Activated gamma-delta T cell (primary cell): ENCODE measurements around the gene TMEM237.

Experiments used
- DNase-seq: peaks from one replicate; lab custom pipeline; 2025; lab: John Stamatoyannopoulos, UW

The TMEM237 gene

GRCh38 chr2:201642086-201642578, 1.2 kb downstream of the TMEM237 start:
- no peak for DNase-seq

DNA sequence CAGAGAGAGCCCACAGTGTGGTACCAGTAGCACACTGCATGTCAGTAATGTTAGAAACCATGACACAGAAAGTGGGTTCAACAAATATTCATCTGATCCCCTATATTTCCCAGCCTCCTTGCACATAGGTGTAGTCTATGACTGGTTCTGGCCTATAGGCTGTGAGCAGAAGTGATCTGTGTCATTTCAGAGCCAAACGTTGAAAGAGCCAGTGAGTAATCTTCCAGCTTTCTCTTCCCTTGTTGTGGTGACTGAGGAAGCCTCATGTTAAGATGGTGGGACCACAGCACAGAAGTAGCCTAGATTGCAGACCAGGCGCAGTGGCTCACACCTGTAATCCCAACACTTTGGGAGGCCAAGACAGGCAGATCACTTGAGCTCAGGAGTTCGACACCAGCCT, 4.1 kb downstream of the TMEM237 start:
- DNase-seq: no peak

GRCh38 chr2:201638326-201638725, 5.0 kb downstream of the TMEM237 start:
- DNase-seq: no peak

DNA sequence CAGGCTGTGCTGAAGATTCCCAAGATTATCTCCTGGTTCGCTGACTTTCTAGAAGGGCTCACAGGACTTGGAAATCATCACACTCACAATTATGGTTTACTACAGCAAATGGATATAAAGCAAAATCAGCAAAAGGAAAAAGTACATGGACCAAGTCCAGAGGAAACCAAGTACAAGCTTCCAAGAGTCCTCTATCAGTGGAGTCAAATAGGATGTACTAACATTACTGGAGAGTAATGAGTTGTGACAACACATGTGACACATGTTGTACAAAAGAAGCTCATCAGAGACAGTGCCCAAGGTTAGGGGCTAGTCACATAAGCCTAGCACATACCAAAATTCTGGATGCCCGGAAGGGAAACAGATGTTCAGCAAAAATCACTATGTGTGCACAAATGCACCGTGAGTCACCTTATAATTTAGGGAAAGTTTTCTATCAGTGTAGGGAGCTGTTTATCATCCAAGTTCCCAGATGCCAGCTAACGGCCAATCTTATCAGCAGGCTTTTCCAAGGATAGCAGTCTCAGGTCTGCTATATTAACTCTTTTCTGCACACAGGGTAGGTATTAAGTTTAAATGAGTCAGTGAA, 9.5 kb downstream of the TMEM237 start:
- no peak for DNase-seq

- DNase-seq: no peak
These were observed 12.3 kb downstream of the TMEM237 start for GRCh38 chr2:201631041-201631440.

DNA sequence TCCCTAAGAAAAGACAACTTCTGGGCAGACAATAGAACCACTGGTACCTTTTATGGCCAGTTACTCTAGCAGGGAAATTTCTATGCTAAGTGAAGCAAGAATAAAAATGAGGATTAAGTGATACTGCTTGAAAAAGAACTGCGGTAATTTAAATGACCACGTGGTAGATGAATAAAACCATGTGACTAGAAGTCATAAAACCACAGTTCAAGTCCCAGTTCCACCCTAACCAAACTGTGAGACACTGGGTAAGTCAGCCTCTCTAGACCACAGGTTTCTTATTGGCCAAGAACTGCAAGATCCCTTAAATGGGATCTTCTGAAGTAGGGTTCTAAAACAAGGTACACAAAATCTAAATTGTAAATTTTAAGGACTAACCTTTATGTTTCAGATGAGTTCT, 12.7 kb downstream of the TMEM237 start:
- DNase-seq: no peak

DNA sequence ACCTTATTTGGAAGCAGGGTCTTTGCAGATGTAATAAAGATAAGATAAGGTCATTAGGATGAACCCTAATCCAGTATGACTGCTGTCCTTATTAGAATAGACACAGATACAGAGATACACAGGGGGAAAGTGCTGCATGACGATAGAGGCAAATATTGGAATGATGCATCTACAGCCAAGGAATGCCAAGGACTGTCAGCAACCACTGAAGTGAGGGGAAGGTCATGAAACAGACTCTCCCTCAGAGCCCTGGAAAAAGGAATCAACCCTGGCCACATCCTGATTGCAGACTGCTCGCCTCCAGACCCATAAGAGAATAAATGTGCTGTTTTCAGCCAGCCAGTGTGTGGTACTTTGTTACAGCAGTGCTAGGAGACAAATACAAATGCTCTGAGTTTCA, 14.8 kb downstream of the TMEM237 start:
- DNase-seq: no peak

GRCh38 chr2:201622306-201622970, 20.9 kb downstream of the TMEM237 start:
- DNase-seq: no peak

GRCh38 chr2:201621293-201621999, 21.9 kb downstream of the TMEM237 start:
- DNase-seq: no peak

- DNase-seq: no peak
These were observed 24.3 kb downstream of the TMEM237 start for GRCh38 chr2:201618744-201619662.

- DNase-seq: no peak
These were observed 35.3 kb downstream of the TMEM237 start for GRCh38 chr2:201608021-201608420.

DNA sequence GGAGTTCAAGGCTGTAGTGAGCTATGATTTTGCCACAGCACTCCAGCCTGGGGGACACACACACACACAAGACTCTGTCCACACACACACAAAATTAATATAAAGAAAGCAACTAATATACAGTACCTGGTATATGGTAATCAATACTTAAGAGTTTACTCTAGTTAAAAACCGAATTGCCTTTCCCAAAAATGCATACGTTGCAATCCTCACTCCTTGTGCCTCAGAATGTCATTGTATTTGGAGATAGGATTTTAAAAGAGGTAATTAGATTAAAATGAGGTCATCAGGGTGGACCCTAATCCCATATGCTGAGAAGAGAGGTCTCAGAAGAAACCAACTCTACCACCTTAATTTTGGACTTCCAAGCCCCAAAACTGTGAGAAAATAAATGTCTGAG, 35.7 kb downstream of the TMEM237 start:
- DNase-seq: no peak

DNA sequence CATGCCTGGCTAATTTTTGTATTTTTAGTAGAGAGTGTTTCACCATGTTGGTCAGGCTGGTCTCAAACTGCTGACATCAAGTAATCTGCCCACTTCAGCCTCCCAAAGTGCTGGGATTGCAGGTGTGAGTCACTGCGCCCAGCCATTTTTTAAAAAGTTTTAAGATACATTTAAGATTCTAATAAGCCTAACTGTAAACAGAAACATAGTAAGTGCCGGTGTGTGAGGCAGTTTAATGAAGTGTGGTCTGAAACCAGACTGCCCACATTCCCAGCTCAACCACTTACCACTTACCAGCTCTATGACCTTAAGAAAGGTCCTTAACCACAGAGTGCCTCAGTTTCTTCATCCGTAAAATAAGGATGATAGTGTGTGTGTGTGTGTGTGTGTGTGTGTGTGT, 42.4 kb downstream of the TMEM237 start:
- no peak for DNase-seq

DNA sequence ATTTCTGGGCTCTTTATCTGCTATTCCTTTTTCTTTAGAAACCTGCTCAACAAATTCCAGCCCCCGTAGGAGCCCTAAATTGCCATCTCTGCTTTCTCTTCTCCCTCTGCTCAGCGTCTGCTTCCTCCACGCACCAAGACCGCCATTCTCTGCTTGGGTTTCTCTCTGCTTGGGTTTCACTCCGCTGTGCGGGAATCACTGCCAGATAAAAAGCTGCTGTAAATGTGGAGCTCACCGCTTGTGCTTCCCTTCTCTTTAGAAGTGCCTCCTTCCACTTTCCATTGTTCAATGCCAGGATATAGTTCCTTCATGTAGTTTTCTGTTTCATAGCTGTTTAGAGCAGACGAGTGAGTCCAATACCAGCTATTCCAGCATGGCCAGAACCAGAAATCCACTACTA, 45.9 kb downstream of the TMEM237 start:
- DNase-seq: no peak

DNA sequence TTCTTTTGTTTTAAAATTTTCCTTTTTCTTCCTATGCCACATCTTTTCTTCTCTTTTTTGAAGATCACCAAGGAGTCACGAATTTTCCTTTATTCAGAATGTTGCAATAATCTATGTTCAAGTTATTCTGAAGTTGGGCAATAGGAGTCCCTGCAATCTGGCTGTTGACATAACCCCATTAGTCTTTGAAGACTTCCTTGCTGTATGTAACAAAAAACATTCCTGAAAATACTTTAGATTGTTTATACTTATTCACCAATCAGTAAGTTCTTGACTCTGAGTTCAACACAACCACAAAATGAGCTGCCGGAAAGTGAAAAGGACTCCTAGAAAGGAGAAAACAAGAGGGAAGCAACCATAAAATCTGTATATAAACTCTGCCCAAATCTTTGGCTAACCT, 62.8 kb downstream of the TMEM237 start:
- DNase-seq: no peak

DNA sequence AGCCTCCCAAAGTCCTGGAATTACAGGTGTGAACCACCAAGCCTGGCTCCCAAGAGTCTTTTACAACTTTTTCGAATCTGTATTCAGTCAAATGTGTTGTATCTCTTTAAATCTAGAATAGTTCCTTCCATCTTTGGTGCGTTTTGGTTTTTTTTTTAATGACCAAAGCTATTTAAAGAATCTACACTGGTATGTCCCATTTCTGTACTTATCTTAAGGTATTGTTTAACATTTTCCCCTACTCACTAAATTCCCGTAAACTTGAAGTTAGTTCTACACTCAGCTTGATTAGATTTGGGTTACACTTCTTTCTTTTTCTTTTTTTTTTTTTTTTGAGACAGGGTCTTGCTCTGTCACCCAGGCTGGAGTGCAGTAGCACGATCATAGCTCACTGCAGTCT, 63.8 kb downstream of the TMEM237 start:
- DNase-seq: no peak

- no peak for DNase-seq
These were observed 67.3 kb downstream of the TMEM237 start for GRCh38 chr2:201575971-201576370.

- DNase-seq: no peak
These were observed 68.5 kb downstream of the TMEM237 start for GRCh38 chr2:201574766-201575165.

- no peak for DNase-seq
These were observed 70.3 kb downstream of the TMEM237 start for GRCh38 chr2:201572846-201573508.
